Stomach (tissue), 9 donors: ENCODE measurements around the gene SIK3. TPM values are rescaled to one million over a fixed set of nuclear protein-coding genes. Genes with fewer than 3 reads are reported as not detected.

ENCODE experiments used
- DNase-seq, 2 donors: peaks; one replicate each; pipeline versions ENCODE4 v3.0.0 to v3.0.0-alpha.2; 2013 to 2019
- H3K27ac ChIP-seq, 5 donors: fragments of 200-600 bp in 4 of 5; sonication (generic) in 4 of 5; one replicate each; pipeline ENCODE4 v1.5.1; 2013 to 2019; ENCODE audit warnings: mild to moderate bottlenecking in 1 of 5, moderate library complexity in 1 of 5
- H3K27me3 ChIP-seq, 3 donors: fragments of 200-600 bp; sonication (generic); one replicate each; pipeline ENCODE4 v1.5.1; 2017 to 2019; ENCODE audit warnings: mixed run types in 1 of 3
- H3K36me3 ChIP-seq, 4 donors: fragments of 200-600 bp; sonication (generic); 1 replicate in 3 of 4; 2 replicates in 1 of 4; pipeline ENCODE4 v1.5.1; 2016 to 2019
- H3K4me1 ChIP-seq, 4 donors: fragments of 200-600 bp; sonication (generic); one replicate each; pipeline ENCODE4 v1.5.1; 2016 to 2019
- H3K4me3 ChIP-seq, 4 donors: fragments of 200-600 bp; sonication (generic) in 3 of 4; one replicate each; pipeline ENCODE4 v1.5.1; 2016 to 2019; ENCODE audit warnings: mild to moderate bottlenecking in 1 of 4
- H3K9me3 ChIP-seq, 4 donors: fragments of 200-600 bp; sonication (generic); one replicate each; pipeline ENCODE4 v1.5.1; 2016 to 2019
- EP300 ChIP-seq: sonication (generic); formaldehyde crosslinking; IDR thresholded peaks from one replicate; pipeline ENCODE4 v1.6.1; 2017; ENCODE audit warnings: antibody characterized with exemption
- POLR2A ChIP-seq, 4 donors: fragments of 450-650 bp; IDR thresholded peaks; one replicate each; pipeline ENCODE4 v1.6.1; 2016; ENCODE audit warnings: antibody characterized with exemption in 4 of 4, control low read depth in 2 of 4, mild to moderate bottlenecking in 1 of 4, moderate library complexity in 1 of 4
- POLR2AphosphoS5 ChIP-seq, 3 donors: sonication (generic); formaldehyde crosslinking; IDR thresholded peaks; one replicate each; pipeline ENCODE4 v1.6.1; 2016; ENCODE audit warnings: antibody characterized with exemption in 3 of 3
- WGBS, 5 donors: extraction: QIAGEN DNeasy Blood & Tissue Kit in 3 of 5; methylation state at CpG; one replicate each; pipeline versions ENCODE4 v1.1.5 to v1.1.7; 2013 to 2018; 5-methylcytosine and 5-hydroxymethylcytosine counted together
- intact Hi-C: fragments of 100-400 bp; cut with DNase I; formaldehyde crosslinking; loops from one replicate; pipeline ENCODE4 v1.15.1; 2023; ENCODE audit warnings: low total_unique reads
- polyA plus RNA-seq, 3 donors: library from polyadenylated mRNA; stranded (reverse); fragments of 200-250 nt; gene quantifications; one replicate each; pipeline ENCODE4 v1.2.3, GENCODE V29; 2013
- total RNA-seq, 5 donors: library from RNA; depleted of rRNA; stranded (reverse); fragments of >200 nt; gene quantifications; one replicate each; pipeline versions ENCODE4 v1.1.0 to v1.2.3, GENCODE V29; 2014 to 2016
- TF ChIP-seq, protein P1 (sequence below), 7 experiments: fragments of 450-650 bp in 4 of 7; fragments of 200-600 bp in 3 of 7; sonication (generic) in 3 of 7; IDR thresholded peaks; one replicate each; pipeline ENCODE4 v1.5.1; 2016 to 2019; ENCODE audit warnings: antibody characterized with exemption in 7 of 7, control low read depth in 2 of 7, mild to moderate bottlenecking in 1 of 7
- donor health status: healthy with polysubstance abuse.
- donor health status: Bipolar disorder and iron deficiency.
- donor health status: healthy.

SIK3 gene
- total and polyA plus RNA-seq, 8 donors: 6.5 to 97.8 (median 23.7) TPM

GRCh38 chr11:116867619-116868018, 230.6 kb downstream of the SIK3 start:
- DNase-seq: no peak
- Histone ChIP-seq H3K9me3 (no peaks in the 10 kb centered on the region), H3K36me3 (peaks cover 33 to 100% (median 100%) of the 10 kb centered on the region in 4 donors), H3K27me3 (no peaks in the 10 kb centered on the region), H3K4me1 (peaks cover 0 to 9% (median 0%) of the 10 kb centered on the region in 4 donors), H3K4me3 (no peak overlapping the region), H3K27ac (no peak overlapping the region)
- TF ChIP-seq POLR2A (IDR thresholded peaks at IDR 0.05) (no peak), POLR2AphosphoS5 (IDR thresholded peaks at IDR 0.05) (no peak), EP300 (no peak)
- TF ChIP-seq, protein P1, sequence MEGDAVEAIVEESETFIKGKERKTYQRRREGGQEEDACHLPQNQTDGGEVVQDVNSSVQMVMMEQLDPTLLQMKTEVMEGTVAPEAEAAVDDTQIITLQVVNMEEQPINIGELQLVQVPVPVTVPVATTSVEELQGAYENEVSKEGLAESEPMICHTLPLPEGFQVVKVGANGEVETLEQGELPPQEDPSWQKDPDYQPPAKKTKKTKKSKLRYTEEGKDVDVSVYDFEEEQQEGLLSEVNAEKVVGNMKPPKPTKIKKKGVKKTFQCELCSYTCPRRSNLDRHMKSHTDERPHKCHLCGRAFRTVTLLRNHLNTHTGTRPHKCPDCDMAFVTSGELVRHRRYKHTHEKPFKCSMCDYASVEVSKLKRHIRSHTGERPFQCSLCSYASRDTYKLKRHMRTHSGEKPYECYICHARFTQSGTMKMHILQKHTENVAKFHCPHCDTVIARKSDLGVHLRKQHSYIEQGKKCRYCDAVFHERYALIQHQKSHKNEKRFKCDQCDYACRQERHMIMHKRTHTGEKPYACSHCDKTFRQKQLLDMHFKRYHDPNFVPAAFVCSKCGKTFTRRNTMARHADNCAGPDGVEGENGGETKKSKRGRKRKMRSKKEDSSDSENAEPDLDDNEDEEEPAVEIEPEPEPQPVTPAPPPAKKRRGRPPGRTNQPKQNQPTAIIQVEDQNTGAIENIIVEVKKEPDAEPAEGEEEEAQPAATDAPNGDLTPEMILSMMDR (IDR thresholded peaks at IDR 0.05): no peak
- WGBS, 5 donors: 92 to 97% (median 95%) methylated on average over 10 to 11 of the region's 11 CpGs
- intact Hi-C loops: no loop called here

DNA sequence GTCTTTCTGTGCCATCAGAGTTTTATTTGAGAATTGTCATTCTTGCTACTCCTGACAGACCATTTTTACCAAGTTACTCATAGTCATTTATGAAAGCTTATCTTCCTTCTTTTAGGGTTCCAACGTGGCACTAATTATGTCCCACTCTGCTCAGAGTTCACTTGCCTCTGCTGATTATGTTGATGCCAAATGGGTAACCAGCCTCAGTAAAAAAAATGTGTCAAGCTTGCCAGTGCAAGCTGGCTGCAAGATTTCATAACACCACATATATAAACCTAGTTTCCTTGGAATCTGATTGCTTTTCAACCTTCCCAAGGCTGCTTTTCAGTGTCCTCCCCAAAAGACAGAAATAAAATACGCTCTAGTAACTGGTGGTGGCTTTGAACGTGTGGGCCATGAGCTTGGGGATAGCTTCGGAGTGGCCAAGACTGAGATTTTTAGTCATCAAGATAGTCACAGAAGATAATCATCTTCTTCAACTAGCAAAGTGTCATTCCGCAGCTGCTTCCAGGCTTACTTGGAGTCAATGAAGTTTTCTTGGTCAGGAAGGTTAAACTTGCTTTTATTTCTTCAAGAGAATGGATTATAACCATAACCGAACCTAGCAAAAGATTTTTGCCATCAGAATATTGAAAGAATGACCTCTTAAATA, 231.3 kb downstream of the SIK3 start:
- intact Hi-C loops: no loop called here
- Histone ChIP-seq H3K4me1 (peaks cover 0 to 9% (median 0%) of the 10 kb centered on the region in 4 donors), H3K27me3 (no peaks in the 10 kb centered on the region), H3K4me3 (no peak overlapping the region), H3K36me3 (peaks cover 40 to 100% (median 100%) of the 10 kb centered on the region in 4 donors), H3K9me3 (no peaks in the 10 kb centered on the region), H3K27ac (no peak overlapping the region)
- 84 to 89% (median 85%) methylated on average over 6 of the region's 6 CpGs for WGBS, 5 donors
- DNase-seq: no peak
- TF ChIP-seq EP300 (no peak), POLR2A (IDR thresholded peaks at IDR 0.05) (no peak), POLR2AphosphoS5 (IDR thresholded peaks at IDR 0.05) (no peak)
- TF ChIP-seq, protein P1 (IDR thresholded peaks at IDR 0.05): no peak

DNA sequence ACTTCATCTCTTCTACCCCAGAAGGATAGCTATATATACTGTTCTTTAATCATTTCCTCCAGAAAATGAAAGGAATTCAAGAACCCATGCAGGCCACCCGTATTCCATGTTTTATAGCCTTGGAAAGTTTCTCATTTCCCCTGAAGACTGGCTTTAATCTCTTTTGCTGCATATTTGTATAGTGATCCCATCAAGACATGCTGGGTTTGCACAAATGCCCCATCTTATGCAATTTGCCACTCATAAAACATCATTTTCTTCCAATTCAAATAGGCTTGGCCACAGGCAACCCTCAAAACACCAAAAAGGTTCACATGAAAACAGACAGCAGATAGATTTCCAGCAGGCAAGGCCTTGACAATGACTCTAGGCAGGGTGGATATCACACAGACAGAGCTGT, 232.5 kb downstream of the SIK3 start:
- no peaks in the 10 kb centered on the region for H3K27me3 ChIP-seq
- intact Hi-C loops: no loop called here
- no peak for DNase-seq
- no peaks in the 10 kb centered on the region for H3K9me3 ChIP-seq
- no peak overlapping the region for H3K4me3 ChIP-seq
- WGBS, 5 donors: 76 to 91% (median 87%) methylated on average over 1 of the region's 1 CpG
- TF ChIP-seq POLR2A (IDR thresholded peaks at IDR 0.05): no peak
- no peak for TF ChIP-seq EP300
- TF ChIP-seq POLR2AphosphoS5 (IDR thresholded peaks at IDR 0.05): no peak
- TF ChIP-seq, protein P1 (IDR thresholded peaks at IDR 0.05): no peak
- H3K36me3 ChIP-seq: peaks cover 52 to 100% (median 100%) of the 10 kb centered on the region in 4 donors
- no peak overlapping the region for H3K27ac ChIP-seq
- H3K4me1 ChIP-seq: peaks cover 0 to 9% (median 0%) of the 10 kb centered on the region in 4 donors

DNA sequence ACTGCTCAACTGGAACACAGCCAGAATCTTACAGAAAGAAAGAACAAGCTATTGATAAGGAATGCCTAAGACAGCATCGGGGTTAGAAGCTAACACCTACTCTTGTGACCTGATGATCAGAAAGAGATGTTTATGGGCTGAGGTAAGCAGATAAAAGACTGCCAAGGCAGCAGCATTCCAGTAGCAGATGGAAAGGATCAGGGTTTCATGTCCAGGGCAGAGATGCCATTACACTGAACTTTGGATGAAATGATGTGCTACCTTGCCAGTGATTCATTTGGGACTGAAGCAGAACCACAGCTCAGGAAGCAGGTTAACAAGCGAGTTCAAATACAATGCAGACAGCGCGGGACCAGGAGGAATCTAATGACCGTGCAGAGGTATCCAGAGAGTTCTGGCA, 233.7 kb downstream of the SIK3 start:
- Histone ChIP-seq H3K27me3 (no peaks in the 10 kb centered on the region), H3K27ac (no peak overlapping the region), H3K4me3 (no peak overlapping the region), H3K4me1 (peaks cover 0 to 9% (median 0%) of the 10 kb centered on the region in 4 donors), H3K9me3 (no peaks in the 10 kb centered on the region), H3K36me3 (peaks cover 53 to 100% (median 100%) of the 10 kb centered on the region in 4 donors)
- 93 to 96% (median 94%) methylated on average over 5 of the region's 5 CpGs for WGBS, 5 donors
- DNase-seq: no peak
- TF ChIP-seq, protein P1 (IDR thresholded peaks at IDR 0.05): no peak
- no peak for TF ChIP-seq POLR2AphosphoS5 (IDR thresholded peaks at IDR 0.05)
- TF ChIP-seq POLR2A (IDR thresholded peaks at IDR 0.05): no peak
- no peak for TF ChIP-seq EP300
- intact Hi-C loops: no loop called here
